Measurements from ENCODE around the gene FHOD3.

The FHOD3 gene

GRCh38 chr18:36380173-36380827 is 82.8 kb downstream of the FHOD3 start:
- Histone ChIP-seq H2AFZ (ENCODE audit: low read length, unreplicated experiment) (no peak overlapping the region), H3K4me1 (ENCODE audit: control insufficient read depth, insufficient read depth, low read length, unreplicated experiment) (no peaks in the 10 kb centered on the region), H3K4me3 (ENCODE audit: low read depth, low read length) (no peak overlapping the region), H3K36me3 (ENCODE audit: insufficient read depth, low read length) (no peaks in the 10 kb centered on the region), H3K27me3 (ENCODE audit: insufficient read depth, low read length) (no peaks in the 10 kb centered on the region), H3K79me2 (ENCODE audit: control insufficient read depth, insufficient read depth, low read length, unreplicated experiment) (no peaks in the 10 kb centered on the region), H3K27ac (ENCODE audit: low read depth, low read length) (no peak overlapping the region)

DNA sequence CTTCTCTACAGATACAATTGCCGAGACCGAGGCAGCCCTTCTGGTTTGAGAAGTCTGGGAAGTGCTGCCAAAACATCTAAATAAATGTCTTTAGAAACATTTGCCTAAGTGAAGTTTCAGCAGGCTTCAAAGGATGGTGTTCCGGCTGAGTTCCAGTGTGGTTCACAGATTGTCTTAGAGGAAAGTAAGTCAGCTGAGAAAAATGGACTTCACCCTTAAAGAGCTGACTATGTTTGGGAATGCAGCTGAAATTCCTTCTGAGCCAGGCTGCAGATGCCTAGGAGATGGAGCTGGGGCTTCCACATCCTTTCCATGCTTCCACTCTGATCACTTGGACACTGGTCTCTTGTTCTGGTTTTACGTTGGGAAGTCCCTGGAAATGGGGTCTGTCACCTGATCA is 83.6 kb downstream of the FHOD3 start:
- no peaks in the 10 kb centered on the region for H3K4me1 ChIP-seq (ENCODE audit: control insufficient read depth, insufficient read depth, low read length, unreplicated experiment)
- no peak overlapping the region for H3K27ac ChIP-seq (ENCODE audit: low read depth, low read length)

GRCh38 chr18:36382854-36383253 is 85.3 kb downstream of the FHOD3 start:
- no peak overlapping the region for H3K27ac ChIP-seq (ENCODE audit: low read depth, low read length)
- no peaks in the 10 kb centered on the region for H3K79me2 ChIP-seq (ENCODE audit: control insufficient read depth, insufficient read depth, low read length, unreplicated experiment)
- H3K4me3 ChIP-seq (ENCODE audit: low read depth, low read length), result no peak overlapping the region
- H3K4me1 ChIP-seq (ENCODE audit: control insufficient read depth, insufficient read depth, low read length, unreplicated experiment), result no peaks in the 10 kb centered on the region
- no peaks in the 10 kb centered on the region for H3K36me3 ChIP-seq (ENCODE audit: insufficient read depth, low read length)
- H2AFZ ChIP-seq (ENCODE audit: low read length, unreplicated experiment), result no peak overlapping the region
- H3K27me3 ChIP-seq (ENCODE audit: insufficient read depth, low read length), result no peaks in the 10 kb centered on the region

More for the DNA sequence above, 83.6 kb downstream of the FHOD3 start:
- Histone ChIP-seq H3K79me2 (ENCODE audit: control insufficient read depth, insufficient read depth, low read length, unreplicated experiment) (no peaks in the 10 kb centered on the region), H2AFZ (ENCODE audit: low read length, unreplicated experiment) (no peak overlapping the region), H3K4me3 (ENCODE audit: low read depth, low read length) (no peak overlapping the region), H3K36me3 (ENCODE audit: insufficient read depth, low read length) (no peaks in the 10 kb centered on the region), H3K27me3 (ENCODE audit: insufficient read depth, low read length) (no peaks in the 10 kb centered on the region)

- Histone ChIP-seq H3K27ac (ENCODE audit: low read depth, low read length) (no peak overlapping the region), H3K36me3 (ENCODE audit: insufficient read depth, low read length) (no peaks in the 10 kb centered on the region), H3K4me1 (ENCODE audit: control insufficient read depth, insufficient read depth, low read length, unreplicated experiment) (no peaks in the 10 kb centered on the region)
These were observed 88.8 kb downstream of the FHOD3 start for GRCh38 chr18:36386150-36386920.

DNA sequence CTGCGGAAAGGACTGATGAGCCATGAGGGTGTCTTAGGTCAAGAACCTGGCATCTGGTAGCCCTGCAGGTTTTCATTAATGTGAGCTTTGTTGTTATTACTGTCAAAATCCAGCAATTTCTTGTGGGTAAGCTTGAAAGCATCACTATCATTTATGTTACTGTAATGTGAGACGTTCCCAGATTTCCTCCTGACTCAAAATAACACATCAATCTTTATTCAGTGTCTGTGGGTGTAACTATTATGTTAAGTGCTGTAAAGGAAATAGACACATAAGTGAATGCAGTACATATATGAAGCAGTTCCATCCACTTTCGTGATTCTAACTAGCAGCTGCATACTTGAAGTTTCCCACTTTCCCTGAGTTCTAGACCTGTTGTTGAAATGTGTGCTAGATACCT is 89.8 kb downstream of the FHOD3 start:
- no peaks in the 10 kb centered on the region; the same call in 1 of the 2 replicates for H3K27me3 ChIP-seq (ENCODE audit: insufficient read depth, low read length)
- H3K27ac ChIP-seq (ENCODE audit: low read depth, low read length), result no peak overlapping the region
- H2AFZ ChIP-seq (ENCODE audit: low read length, unreplicated experiment), result no peak overlapping the region
- H3K4me3 ChIP-seq (ENCODE audit: low read depth, low read length), result no peak overlapping the region
- H3K79me2 ChIP-seq (ENCODE audit: control insufficient read depth, insufficient read depth, low read length, unreplicated experiment), result no peaks in the 10 kb centered on the region
- H3K36me3 ChIP-seq (ENCODE audit: insufficient read depth, low read length), result no peaks in the 10 kb centered on the region
- no peaks in the 10 kb centered on the region for H3K4me1 ChIP-seq (ENCODE audit: control insufficient read depth, insufficient read depth, low read length, unreplicated experiment)

More at GRCh38 chr18:36386150-36386920, 88.8 kb downstream of the FHOD3 start:
- no peak overlapping the region for H3K4me3 ChIP-seq (ENCODE audit: low read depth, low read length)
- H3K79me2 ChIP-seq (ENCODE audit: control insufficient read depth, insufficient read depth, low read length, unreplicated experiment), result no peaks in the 10 kb centered on the region
- H2AFZ ChIP-seq (ENCODE audit: low read length, unreplicated experiment), result no peak overlapping the region
- no peaks in the 10 kb centered on the region; the same call in 1 of the 2 replicates for H3K27me3 ChIP-seq (ENCODE audit: insufficient read depth, low read length)

GRCh38 chr18:36388310-36388709 is 90.8 kb downstream of the FHOD3 start:
- Histone ChIP-seq H2AFZ (ENCODE audit: low read length, unreplicated experiment) (no peak overlapping the region), H3K4me1 (ENCODE audit: control insufficient read depth, insufficient read depth, low read length, unreplicated experiment) (no peaks in the 10 kb centered on the region), H3K27me3 (ENCODE audit: insufficient read depth, low read length) (no peaks in the 10 kb centered on the region; the same call in 1 of the 2 replicates), H3K79me2 (ENCODE audit: control insufficient read depth, insufficient read depth, low read length, unreplicated experiment) (no peaks in the 10 kb centered on the region), H3K27ac (ENCODE audit: low read depth, low read length) (no peak overlapping the region), H3K36me3 (ENCODE audit: insufficient read depth, low read length) (no peaks in the 10 kb centered on the region), H3K4me3 (ENCODE audit: low read depth, low read length) (no peak overlapping the region)

DNA sequence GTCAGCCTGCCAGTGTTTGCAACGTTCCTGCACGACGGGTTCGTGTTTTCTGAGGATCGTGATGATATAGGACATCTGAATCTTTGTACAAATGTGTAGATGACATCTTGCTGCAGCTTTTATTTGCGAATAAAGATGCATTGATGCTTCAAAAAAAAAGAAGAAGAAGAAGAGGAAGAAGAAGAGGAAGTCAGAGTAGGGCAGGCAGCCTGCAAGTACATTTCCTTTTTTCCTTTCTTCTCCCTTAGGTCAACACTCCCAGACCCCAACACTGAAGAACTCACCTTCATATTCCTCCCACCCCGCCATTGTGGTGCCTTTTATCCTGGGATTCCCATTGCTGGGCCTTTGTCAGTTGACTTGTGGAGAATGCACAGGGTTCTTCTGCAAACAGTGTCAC is 91.5 kb downstream of the FHOD3 start:
- no peak overlapping the region for H3K4me3 ChIP-seq (ENCODE audit: low read depth, low read length)
- no peaks in the 10 kb centered on the region for H3K4me1 ChIP-seq (ENCODE audit: control insufficient read depth, insufficient read depth, low read length, unreplicated experiment)
- no peaks in the 10 kb centered on the region for H3K36me3 ChIP-seq (ENCODE audit: insufficient read depth, low read length)
- H3K79me2 ChIP-seq (ENCODE audit: control insufficient read depth, insufficient read depth, low read length, unreplicated experiment), result no peaks in the 10 kb centered on the region
- H3K27me3 ChIP-seq (ENCODE audit: insufficient read depth, low read length), result no peaks in the 10 kb centered on the region; the same call in 1 of the 2 replicates
- no peak overlapping the region for H2AFZ ChIP-seq (ENCODE audit: low read length, unreplicated experiment)
- H3K27ac ChIP-seq (ENCODE audit: low read depth, low read length), result no peak overlapping the region

DNA sequence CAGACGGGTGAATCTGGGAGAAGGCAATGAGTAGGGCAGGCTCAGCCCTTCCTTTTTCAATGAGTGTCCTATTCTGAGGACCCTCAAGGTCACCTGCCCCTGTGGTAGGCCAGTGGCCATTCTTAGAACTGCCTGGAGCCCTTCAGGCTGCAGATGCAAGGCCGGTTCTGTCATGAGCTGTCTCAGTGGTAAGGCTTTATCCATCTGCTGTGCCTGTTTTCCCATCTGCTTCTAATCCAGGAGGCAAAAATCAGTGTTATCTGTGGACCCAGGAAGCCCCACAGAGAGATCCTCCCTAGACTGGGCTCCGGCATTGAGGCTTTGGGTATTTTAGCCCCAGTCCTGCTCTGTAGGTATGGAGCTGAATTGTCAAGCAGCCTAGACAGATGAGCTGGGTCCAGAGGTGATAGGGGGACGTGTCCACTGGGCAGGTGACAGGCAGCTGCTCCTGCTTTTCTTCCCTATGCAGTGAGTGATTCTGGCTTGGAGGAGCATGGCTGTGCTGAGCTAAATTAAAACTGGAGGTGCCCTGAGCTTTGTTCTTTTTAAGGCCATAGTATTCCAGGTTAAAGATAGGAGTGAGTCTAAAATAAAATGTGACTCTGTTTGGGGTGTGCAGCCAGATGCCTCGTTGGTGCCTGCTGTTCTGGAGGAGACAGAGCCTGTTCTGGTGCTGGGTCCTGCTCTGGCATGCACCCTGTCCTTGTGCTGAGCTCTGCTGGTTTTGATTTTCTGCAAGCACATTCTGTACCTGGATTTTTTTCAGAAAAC is 92.5 kb downstream of the FHOD3 start:
- H3K27me3 ChIP-seq (ENCODE audit: insufficient read depth, low read length), result no peaks in the 10 kb centered on the region; the same call in 1 of the 2 replicates
- no peaks in the 10 kb centered on the region for H3K36me3 ChIP-seq (ENCODE audit: insufficient read depth, low read length)
- no peak overlapping the region for H3K27ac ChIP-seq (ENCODE audit: low read depth, low read length)
- H3K4me3 ChIP-seq (ENCODE audit: low read depth, low read length), result no peak overlapping the region
- H3K79me2 ChIP-seq (ENCODE audit: control insufficient read depth, insufficient read depth, low read length, unreplicated experiment), result no peaks in the 10 kb centered on the region
- H3K4me1 ChIP-seq (ENCODE audit: control insufficient read depth, insufficient read depth, low read length, unreplicated experiment), result no peaks in the 10 kb centered on the region
- H2AFZ ChIP-seq (ENCODE audit: low read length, unreplicated experiment), result no peak overlapping the region

- H3K27me3 ChIP-seq (ENCODE audit: insufficient read depth, low read length), result no peaks in the 10 kb centered on the region; the same call in 1 of the 2 replicates
- no peak overlapping the region for H2AFZ ChIP-seq (ENCODE audit: low read length, unreplicated experiment)
- no peak overlapping the region for H3K4me3 ChIP-seq (ENCODE audit: low read depth, low read length)
- no peak overlapping the region for H3K27ac ChIP-seq (ENCODE audit: low read depth, low read length)
- H3K79me2 ChIP-seq (ENCODE audit: control insufficient read depth, insufficient read depth, low read length, unreplicated experiment), result no peaks in the 10 kb centered on the region
- H3K36me3 ChIP-seq (ENCODE audit: insufficient read depth, low read length), result no peaks in the 10 kb centered on the region
- H3K4me1 ChIP-seq (ENCODE audit: control insufficient read depth, insufficient read depth, low read length, unreplicated experiment), result no peaks in the 10 kb centered on the region
These were observed 94.1 kb downstream of the FHOD3 start for GRCh38 chr18:36391426-36392145.

Measured in ACC112 (cell line).